CD4-positive, alpha-beta T cell treated with Interleukin-4 for 1 hour (primary cell): ENCODE results near the gene FMNL3.
"Not testable (repeated sequence)": the region's sequence is repeated elsewhere in the genome, so short reads cannot be mapped to it uniquely, and the experiment has no call there.

Experiments used
- DNase-seq, 2 donors: peaks; one replicate each; pipeline ENCODE4 v3.0.0-alpha.2; 2020 to 2022

The FMNL3 gene

DNA sequence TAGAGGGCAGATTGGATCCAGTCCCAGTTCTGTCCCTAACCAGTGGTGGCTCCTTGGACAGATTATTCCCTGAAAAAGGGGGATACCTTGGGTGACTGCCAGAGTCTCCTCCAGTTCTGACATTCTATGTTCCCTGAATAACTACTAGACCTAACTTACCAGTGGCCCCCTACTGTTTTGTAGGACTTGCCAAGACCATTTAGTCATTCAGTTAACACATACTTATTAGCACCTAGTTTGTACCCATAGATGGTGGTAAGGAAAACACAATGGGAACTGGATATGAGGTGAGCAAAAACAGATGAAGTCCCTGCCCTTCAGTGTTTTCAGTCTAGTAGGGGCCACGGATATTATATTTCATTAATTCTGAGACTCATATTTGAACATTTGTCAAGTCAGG lies 80.4 kb downstream of the FMNL3 start:
- no peak for DNase-seq

DNA sequence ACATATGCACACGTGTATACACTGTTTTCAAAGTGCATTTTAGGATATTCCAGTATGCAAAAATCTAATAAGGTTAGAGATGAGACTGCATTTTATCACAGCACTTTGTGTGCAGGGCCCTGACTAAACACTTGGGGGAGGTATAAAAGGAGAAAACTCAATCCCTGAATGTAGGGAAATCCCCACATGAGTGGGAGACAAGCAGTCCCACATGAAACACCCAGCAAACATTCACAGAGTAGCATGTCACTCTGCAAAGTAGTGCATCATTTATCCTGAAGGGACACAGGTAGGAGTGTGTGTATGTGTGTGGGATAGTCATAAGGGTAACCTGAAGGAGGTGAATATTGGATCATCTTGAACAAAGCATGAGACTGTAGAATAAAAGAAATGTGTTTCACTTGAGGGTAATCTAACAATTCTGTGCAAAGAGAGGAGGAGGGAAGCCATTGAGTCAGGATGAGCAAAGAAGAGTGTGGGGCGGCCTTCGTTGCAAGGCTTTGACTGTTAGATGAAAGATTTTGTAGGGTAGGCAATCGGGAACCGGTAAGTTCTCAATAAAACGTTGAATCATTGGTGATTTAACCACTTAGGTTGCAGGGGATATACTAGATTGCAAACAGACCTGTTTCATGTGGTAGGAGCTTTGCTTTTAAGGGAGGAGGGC lies 80.9 kb downstream of the FMNL3 start:
- peak in 1 of 2 donors; percentile 31 for DNase-seq

GRCh38 chr12:49624921-49625577 lies 82.2 kb downstream of the FMNL3 start:
- no peak for DNase-seq

DNA sequence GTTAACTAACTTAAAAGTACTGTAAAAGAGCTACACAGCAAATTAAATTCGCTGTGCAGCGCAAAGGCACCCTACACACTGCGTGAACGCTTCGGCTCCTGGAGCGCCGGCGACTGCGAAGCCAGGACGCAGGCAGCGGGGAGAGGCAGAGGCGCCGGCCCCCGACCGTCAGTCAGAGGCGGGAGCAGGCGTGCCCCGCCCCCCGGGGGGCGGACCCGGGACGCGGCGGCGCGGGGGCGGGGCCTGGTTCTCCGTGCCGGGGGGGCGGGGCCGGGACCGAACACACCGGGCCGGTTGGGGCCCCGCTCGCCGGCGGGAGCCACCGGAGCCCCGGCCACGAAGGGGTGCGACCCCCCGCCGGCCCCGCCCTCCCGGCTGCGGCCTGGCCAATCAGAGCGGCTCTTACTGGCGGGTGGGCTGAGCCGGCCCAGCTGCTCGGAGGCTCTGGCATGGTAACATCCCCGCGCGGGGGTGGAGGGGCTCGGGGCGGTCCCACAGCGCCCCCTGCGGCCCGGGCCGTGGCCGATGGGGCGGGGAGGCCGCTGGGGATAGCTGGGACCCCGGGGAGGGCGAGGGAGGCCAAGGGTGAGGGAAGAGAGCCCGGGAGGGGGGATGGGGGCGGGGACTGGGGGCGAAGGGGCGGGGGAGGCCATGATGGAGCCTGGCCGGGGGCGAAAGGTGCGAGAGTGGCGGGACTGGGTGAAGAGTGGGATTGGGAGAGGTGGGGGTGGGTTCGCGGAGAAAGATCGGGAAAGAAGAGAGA lies 83.9 kb downstream of the FMNL3 start, which contains the start of gene PRPF40B:
TSS of gene PRPF40B (plus strand) at position 420 of the 763 bp plus-strand sequence. CDS start at position 450, 30 bp downstream.
- peak; percentile 90 for DNase-seq

GRCh38 chr12:49622501-49623141 lies 84.6 kb downstream of the FMNL3 start:
- DNase-seq = peak; percentile 44 to 79

DNA sequence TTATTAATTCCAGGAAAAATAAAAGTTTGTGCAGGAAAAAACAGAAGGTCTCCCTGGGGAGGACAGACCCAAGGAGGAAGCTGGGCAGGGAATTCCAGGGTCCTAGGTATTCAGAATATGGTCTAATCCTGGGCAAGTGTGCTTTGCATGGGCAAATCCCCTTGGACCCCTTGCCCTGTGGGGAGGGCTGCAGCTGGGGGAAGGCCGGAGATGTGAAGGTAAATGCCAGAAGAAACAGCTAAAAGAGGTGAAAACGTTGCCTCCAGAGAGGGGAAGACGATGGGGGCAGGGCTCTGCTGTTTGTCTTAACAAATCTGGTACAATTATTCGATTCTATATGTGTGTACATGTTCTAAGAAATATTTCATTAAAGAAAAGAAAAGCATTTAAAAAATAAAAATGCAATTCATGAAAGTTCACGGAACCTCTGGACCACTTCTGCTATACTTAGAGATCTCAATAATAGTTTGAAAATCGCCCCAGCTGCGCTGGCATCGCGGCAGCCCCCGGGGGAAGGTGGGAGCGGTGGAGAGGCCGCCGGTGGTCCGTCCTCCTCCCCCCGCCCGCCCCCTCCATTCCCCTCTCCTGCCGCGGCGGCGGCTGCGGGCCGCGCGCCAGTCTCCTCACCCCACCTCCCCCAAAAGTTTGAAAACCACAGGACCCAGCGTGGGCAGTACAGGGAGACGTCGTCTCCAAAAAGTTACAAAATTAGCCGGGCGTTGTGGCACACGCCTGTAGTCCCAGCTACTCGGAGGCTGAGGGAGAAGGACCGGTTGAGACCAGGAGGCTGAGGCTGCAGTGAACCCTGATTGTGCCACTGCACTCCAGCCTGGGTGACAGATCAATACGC lies 85.3 kb downstream of the FMNL3 start:
- no peak for DNase-seq

- DNase-seq = no peak
Measured at GRCh38 chr12:49619286-49619685, 87.9 kb downstream of the FMNL3 start.

- no peak for DNase-seq
Measured at GRCh38 chr12:49618576-49618975, 88.6 kb downstream of the FMNL3 start.

GRCh38 chr12:49616533-49617219 lies 90.5 kb downstream of the FMNL3 start:
- DNase-seq = no peak

DNA sequence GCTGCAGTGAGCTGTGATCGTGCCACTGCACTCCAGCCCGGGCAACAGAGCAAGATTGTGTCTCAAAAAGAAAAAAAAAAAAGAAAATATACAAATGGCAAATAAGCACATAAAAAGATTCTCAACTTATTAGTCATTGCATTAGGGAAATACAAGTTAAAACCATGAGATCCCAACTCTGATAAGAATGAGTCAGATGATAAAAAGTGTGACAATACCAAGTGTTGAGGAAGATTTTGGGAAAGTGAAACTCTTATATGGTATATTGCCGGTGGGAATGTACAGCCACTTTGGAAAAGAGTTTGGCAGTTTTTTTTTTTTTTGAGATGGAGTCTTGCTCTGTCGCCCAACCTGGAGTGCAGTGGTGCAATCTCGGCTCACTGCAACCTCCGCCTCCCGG lies 91.5 kb downstream of the FMNL3 start:
- DNase-seq = no peak

GRCh38 chr12:49612210-49612609 lies 95.0 kb downstream of the FMNL3 start:
- no peak for DNase-seq

GRCh38 chr12:49610785-49611184 lies 96.4 kb downstream of the FMNL3 start:
- not testable (repeated sequence) for DNase-seq

DNA sequence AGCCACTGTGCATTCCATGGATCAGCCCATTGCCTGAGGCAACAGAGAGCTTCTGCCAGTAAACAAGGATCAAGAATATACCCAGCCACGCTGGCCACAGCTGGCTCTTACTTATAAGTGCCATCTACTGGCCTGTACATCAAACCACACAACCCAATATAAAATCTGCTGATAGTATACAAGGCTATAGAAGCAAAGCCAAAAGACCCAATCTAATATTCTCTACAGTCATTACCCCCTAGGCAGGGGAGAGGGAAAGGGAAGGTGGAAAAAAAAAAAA lies 97.4 kb downstream of the FMNL3 start:
- no peak for DNase-seq

DNA sequence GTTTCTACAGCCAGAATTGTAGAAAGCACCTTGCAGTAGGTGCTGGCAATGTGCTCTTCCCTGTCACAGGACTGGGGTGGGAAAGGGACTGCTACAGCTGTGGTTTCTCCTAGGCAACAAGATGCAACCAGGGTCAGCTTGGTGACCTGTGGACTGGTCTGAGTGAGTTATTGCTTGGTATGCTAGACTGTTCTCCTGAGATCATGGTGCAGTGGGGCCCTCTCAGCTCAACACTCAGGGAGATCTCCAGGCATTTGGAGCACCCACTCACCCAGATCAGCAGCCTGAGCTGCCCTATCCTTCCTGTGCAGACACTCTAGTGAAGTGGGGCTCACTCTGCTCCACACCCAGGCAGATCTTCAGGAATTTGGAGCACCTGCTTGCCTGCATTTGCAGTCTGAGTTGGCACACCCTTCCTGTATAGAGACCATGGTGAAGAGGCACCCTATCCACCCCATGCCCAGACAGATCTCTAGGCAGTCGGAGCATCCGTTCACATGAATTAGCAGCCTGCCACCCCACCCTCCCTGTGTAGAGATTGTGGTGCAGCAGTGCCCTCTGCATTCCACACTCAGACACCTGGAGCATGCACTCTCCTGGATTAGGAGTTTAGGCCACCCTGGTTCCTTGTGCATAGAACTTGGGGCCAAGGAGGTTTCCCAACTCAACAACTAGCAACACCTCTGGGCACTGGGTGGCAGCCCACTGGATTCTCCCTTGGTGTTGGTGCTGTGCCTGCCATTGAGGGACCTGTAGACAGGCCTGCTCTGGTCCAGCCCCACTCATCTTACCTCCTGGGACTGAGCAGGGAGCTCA lies 97.9 kb downstream of the FMNL3 start:
- DNase-seq = no peak

DNA sequence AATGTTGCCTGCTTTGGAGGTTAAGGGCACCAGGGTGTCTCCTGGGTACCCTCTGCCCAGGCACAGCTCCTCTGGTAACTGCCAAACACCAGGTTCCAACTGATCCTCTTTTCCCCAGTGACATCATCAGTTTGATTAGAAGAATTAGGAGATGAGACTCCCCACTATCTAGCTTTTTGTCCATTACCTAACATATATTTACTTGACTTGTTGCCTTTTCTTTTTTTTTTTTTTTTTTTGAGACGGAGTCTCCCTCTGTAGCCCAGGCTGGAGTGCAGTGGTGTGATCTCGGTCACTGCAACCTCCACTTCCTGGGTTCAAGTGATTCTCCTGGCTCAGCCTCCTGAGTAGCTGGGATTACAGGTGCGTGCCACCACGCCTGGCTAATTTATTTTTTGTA lies 101.7 kb downstream of the FMNL3 start, which contains the start of gene FAM186B:
TSS of gene FAM186B (minus strand) at position 101 of the 400 bp plus-strand sequence. CDS start 162 bp downstream, outside the sequence.
- DNase-seq = not testable (repeated sequence)

GRCh38 chr12:49604856-49605255 lies 102.3 kb downstream of the FMNL3 start:
- no peak for DNase-seq

GRCh38 chr12:49603721-49604120 lies 103.5 kb downstream of the FMNL3 start:
- no peak for DNase-seq

DNA sequence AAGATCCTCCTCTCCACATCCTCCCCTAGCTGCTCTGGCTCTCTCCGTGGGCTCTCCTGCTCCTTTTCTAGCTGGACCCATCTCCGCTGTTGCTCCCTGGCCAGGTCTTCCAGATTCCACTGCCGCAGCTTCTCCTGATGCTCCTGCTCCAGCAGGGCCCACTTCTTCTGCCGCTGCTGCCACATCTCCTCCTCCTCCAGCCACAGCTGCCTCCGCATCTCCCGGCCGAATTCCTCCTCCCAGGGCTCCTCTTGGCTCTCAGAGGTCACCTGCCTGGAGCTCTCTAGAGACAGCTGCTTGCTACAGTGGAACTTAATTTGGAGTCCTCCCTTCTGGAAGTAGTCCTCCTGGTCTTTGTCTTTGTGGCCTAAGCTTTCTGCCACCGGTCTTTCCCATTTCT lies 107.2 kb downstream of the FMNL3 start:
- no peak for DNase-seq

DNA sequence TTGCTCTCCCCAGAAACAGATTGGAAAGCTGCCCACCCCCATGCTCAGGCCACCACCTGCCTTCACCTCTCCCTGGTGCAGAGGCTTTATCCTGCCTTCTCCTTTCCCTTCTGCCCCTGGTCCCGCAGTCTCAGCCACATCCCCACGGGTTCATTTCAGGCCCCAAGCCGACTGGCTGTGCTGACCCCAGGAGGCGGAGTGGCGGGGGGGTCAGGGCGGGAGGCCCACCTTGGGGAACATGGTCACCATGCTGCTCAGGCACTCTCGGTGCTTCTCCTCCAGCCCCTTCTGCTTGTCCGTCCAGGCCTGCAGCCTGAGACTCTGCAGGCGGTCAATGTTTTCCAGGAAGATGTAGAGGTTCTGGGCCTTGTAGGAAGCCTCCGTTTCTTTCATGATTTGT lies 108.7 kb downstream of the FMNL3 start:
- no peak for DNase-seq

DNA sequence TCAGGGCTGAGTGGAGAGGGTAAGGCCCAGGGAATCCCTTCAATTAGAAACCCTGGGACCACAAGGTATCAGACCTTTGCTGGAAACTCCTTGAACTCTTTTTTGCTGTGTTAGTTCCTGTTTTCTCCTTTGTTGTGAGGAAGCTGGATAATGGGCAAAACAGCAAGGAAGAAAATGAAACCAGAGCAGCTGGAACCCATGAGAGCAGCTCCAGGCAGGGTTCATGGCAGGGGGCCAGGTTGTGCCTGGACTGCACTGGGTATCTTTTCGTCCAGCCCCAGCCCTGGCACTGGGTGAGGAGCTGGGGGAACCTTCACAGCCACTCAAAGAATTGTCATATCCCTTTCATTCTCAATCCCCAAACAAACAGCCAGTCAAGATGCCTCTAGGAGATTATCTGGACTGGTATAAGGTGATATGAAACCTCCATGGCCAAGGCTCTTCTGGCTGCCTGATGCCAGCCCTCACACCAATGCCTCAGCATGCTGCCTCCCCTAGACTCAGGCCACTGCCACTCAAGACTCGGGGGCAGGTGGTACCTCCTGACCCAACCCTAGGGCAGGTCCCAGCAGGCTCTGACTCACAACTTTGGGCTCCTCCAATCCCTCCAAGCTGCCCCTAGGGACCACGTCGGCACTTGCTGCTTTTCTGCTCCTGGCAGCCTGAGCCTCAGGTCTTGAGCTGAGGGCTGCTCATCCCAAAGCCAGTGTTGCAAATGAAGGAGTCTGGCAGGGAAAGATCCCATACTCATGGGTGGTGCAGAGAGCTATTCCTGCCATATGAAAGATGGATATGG lies 118.3 kb downstream of the FMNL3 start:
- no peak for DNase-seq
